Brain microvascular endothelial cell (primary cell): Measurements from ENCODE around the gene SLC9A3.
A peak's percentile ranks its signal among the peaks of the same experiment; 100 is the strongest.

Experiments
- DNase-seq: peaks from one replicate; pipeline ENCODE4 v3.0.0-alpha.2; 2020
- H3K27ac ChIP-seq: fragments of 250-450 bp; sonication (Bioruptor Pico); 2 replicates; pipeline ENCODE4 v1.5.1; 2020; ENCODE audit warnings: mild to moderate bottlenecking, moderate library complexity
- H3K27me3 ChIP-seq: fragments of 250-450 bp; sonication (Bioruptor Pico); replicated peaks from 2 replicates; pipeline ENCODE4 v1.5.1; 2020; ENCODE audit warnings: mild to moderate bottlenecking
- H3K36me3 ChIP-seq: fragments of 250-450 bp; sonication (Bioruptor Pico); replicated peaks from 2 replicates; pipeline ENCODE4 v1.5.1; 2020; ENCODE audit warnings: mild to moderate bottlenecking
- H3K4me3 ChIP-seq: 2 replicates; pipeline ENCODE4 v1.5.1; 2011; ENCODE audit warnings: low read depth, mild to moderate bottlenecking, control low read depth, low read length, moderate library complexity
- CTCF ChIP-seq: IDR thresholded peaks from 2 replicates; pipeline ENCODE4 v1.5.1; 2011; ENCODE audit warnings: low read depth, mild to moderate bottlenecking, moderate library complexity, low read length, control low read depth, inconsistent platforms; ENCODE audit errors: missing control alignments
- in situ Hi-C: cut with HindIII; loops from 2 replicates; pipeline ENCODE4 v1.10.0; 2017; ENCODE audit warnings: low sequenced_read_pairs, low pct_ligation_motif_present

SLC9A3 gene

GRCh38 chr5:433836-434235 is 90.4 kb downstream of the SLC9A3 start:
- Histone ChIP-seq H3K36me3 (no peaks in the 10 kb centered on the region), H3K4me3 (no peak overlapping the region), H3K27ac (no peak overlapping the region), H3K27me3 (no peaks in the 10 kb centered on the region)
- in situ Hi-C loops: no loop called here
- no peak for TF ChIP-seq CTCF
- no peak for DNase-seq

GRCh38 chr5:432928-433791 is 91.1 kb downstream of the SLC9A3 start:
- Histone ChIP-seq H3K27me3 (no peaks in the 10 kb centered on the region), H3K4me3 (no peak overlapping the region), H3K36me3 (no peaks in the 10 kb centered on the region), H3K27ac (no peak overlapping the region)
- no peak for DNase-seq
- in situ Hi-C loops: no loop called here
- TF ChIP-seq CTCF: no peak

- in situ Hi-C loops: no loop called here
- H3K27me3 ChIP-seq: no peaks in the 10 kb centered on the region
- H3K27ac ChIP-seq: no peak overlapping the region
- H3K4me3 ChIP-seq: no peak overlapping the region
- H3K36me3 ChIP-seq: no peaks in the 10 kb centered on the region
- no peak for DNase-seq
- no peak for TF ChIP-seq CTCF
These were observed 91.9 kb downstream of the SLC9A3 start for GRCh38 chr5:432201-432927.

GRCh38 chr5:431711-432050 is 92.6 kb downstream of the SLC9A3 start:
- no peak overlapping the region for H3K27ac ChIP-seq
- no peak for DNase-seq
- no peaks in the 10 kb centered on the region for H3K36me3 ChIP-seq
- H3K4me3 ChIP-seq: no peak overlapping the region
- H3K27me3 ChIP-seq: no peaks in the 10 kb centered on the region
- no peak for TF ChIP-seq CTCF
- in situ Hi-C loops: no loop called here

- Histone ChIP-seq H3K27me3 (no peaks in the 10 kb centered on the region), H3K4me3 (no peak overlapping the region), H3K27ac (no peak overlapping the region), H3K36me3 (no peaks in the 10 kb centered on the region)
- DNase-seq: peak; percentile 34
- in situ Hi-C loops: no loop called here
- peak; percentile 89 for TF ChIP-seq CTCF
These were observed 93.1 kb downstream of the SLC9A3 start for GRCh38 chr5:431001-431710.
